Inflammatory macrophage treated with lipopolysaccharide for 1 hour (primary cell): ENCODE data around the gene UTF1.
A peak's percentile ranks its signal among the peaks of the same experiment; 100 is the strongest.

Source experiments
- DNase-seq, 2 donors: peaks; one replicate each; pipeline ENCODE4 v3.0.0-alpha.2; 2020 to 2022

Gene UTF1

DNA sequence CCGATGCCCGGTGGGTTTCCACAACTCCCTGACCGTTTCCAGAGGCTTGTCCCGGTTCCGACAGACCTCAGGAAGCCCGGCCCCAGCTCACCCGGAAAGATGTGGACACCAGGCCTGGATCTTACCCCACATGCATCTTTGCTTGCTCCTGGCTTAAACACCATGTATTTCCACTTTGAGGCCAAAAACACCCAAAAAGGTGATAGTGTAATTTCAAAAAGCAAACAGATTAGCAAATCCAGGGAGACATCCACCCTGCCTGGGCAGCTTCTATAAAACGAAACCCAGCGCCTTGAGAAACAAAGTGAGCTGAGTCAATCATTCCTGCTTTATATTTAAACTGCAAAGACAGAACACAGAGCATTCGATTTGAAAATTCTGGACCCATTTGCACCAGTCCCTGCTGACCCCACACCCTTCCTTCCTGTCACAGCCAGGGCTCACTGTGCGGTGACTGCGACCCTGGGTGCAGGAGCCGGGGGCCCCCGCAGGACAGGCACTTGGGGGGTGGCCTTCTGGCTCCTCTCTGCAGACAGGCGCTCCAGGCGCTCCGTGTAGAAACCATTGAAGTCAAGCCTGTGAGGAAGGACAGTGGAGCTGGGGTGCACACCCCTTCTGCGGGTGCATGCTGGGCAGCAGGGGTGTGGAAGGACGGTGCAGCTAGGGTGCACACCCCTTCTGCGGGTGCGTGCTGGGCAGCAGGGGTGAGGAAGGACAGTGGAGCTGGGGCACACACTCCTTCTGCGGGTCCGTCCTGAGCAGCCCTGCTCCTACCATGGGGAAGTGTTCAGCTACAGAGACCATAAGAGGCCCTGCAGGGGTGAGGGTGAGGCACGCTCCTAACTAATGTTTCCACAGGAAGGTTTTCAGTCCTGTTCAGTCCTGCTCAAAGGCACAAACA, 49.6 kb downstream of the UTF1 start:
- peak in 1 of 2 donors; percentile 33 for DNase-seq

- DNase-seq: no peak
Measured at GRCh38 chr10:133280391-133281059, 50.5 kb downstream of the UTF1 start.

DNA sequence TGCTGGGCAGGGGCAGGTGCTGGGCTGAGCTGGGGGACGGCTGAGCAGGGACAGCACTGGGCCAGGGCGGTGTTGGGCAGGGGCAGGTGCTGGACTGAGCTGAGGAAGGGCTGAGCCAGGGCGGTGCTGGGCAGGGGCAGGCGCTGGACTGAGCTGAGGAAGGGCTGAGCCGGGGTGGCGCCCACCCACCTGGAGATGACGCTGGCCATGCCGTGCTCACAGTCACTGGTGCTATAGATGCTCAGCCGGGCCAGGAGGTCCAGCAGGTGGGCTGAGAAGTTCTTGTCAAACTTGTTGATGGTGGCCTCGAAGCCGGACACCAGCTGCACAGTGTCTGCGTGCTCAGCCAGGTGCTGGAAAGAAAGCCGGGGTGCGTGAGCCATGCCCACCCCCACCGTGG, 51.1 kb downstream of the UTF1 start:
- DNase-seq: no peak
